H9 (cell line): ENCODE results near the gene R3HDM2. TPM values are rescaled to one million over a fixed set of nuclear protein-coding genes. Genes with fewer than 3 reads are reported as not detected.

ENCODE experiments used
- DNase-seq: peaks from one replicate; pipeline ENCODE4 v3.0.0-alpha.2; 2017
- H2AFZ ChIP-seq: one replicate; pipeline ENCODE4 v1.6.1; 2013; ENCODE audit warnings: mild to moderate bottlenecking, low read length, control low read depth, moderate library complexity
- H2AK5ac ChIP-seq: 2 replicates; pipeline ENCODE4 v1.6.1; 2013; ENCODE audit warnings: low read length, control low read depth, mixed read lengths; ENCODE audit not compliant: insufficient read length
- H2BK120ac ChIP-seq: one replicate; pipeline ENCODE4 v1.6.1; 2013; ENCODE audit warnings: low read depth, mild to moderate bottlenecking, low read length, control low read depth, inconsistent platforms; ENCODE audit not compliant: poor library complexity, severe bottlenecking
- H2BK12ac ChIP-seq: 2 replicates; pipeline ENCODE4 v1.6.1; 2013; ENCODE audit warnings: low read length, control low read depth, mixed read lengths, low read depth; ENCODE audit not compliant: insufficient read length
- H2BK15ac ChIP-seq: 2 replicates; pipeline ENCODE4 v1.6.1; 2013; ENCODE audit warnings: low read depth, low read length, control low read depth
- H2BK20ac ChIP-seq: one replicate; pipeline ENCODE4 v1.6.1; 2013; ENCODE audit warnings: low read depth, mild to moderate bottlenecking, low read length, control low read depth, inconsistent platforms; ENCODE audit not compliant: poor library complexity, severe bottlenecking
- H2BK5ac ChIP-seq: 2 replicates; pipeline ENCODE4 v1.6.1; 2013; ENCODE audit warnings: low read length, control low read depth, mixed read lengths; ENCODE audit not compliant: insufficient read length
- H3K14ac ChIP-seq: 2 replicates; pipeline ENCODE4 v1.6.1; 2013; ENCODE audit warnings: low read length, control low read depth; ENCODE audit not compliant: insufficient read depth
- H3K18ac ChIP-seq: 2 replicates; pipeline ENCODE4 v1.6.1; 2013; ENCODE audit warnings: low read depth, mild to moderate bottlenecking, mixed read lengths, low read length, control low read depth; ENCODE audit not compliant: insufficient read length
- H3K23ac ChIP-seq: 2 replicates; pipeline ENCODE4 v1.6.1; 2013; ENCODE audit warnings: low read length, control low read depth, mixed read lengths, low read depth; ENCODE audit not compliant: insufficient read length
- H3K23me2 ChIP-seq: 2 replicates; pipeline ENCODE4 v1.6.1; 2013; ENCODE audit warnings: low read depth, mild to moderate bottlenecking, mixed read lengths, low read length, control low read depth; ENCODE audit not compliant: insufficient read length, poor library complexity, severe bottlenecking
- H3K27ac ChIP-seq: 2 replicates; pipeline ENCODE4 v1.5.1; 2013; ENCODE audit warnings: low read length, control low read depth, mixed read lengths, low read depth; ENCODE audit not compliant: insufficient read length
- H3K27me3 ChIP-seq: 2 replicates; pipeline ENCODE4 v1.6.1; 2013; ENCODE audit warnings: low read length, control low read depth, inconsistent platforms; ENCODE audit not compliant: insufficient read depth
- H3K4ac ChIP-seq: 2 replicates; pipeline ENCODE4 v1.6.1; 2013; ENCODE audit warnings: low read depth, mild to moderate bottlenecking, control low read depth, inconsistent platforms, low read length, moderate library complexity
- H3K4me1 ChIP-seq: 2 replicates; pipeline ENCODE4 v1.6.1; 2013; ENCODE audit warnings: low read length, control low read depth, inconsistent platforms; ENCODE audit not compliant: insufficient read depth
- H3K4me2 ChIP-seq: 2 replicates; pipeline ENCODE4 v1.6.1; 2013; ENCODE audit warnings: low read length, control low read depth, mixed read lengths; ENCODE audit not compliant: insufficient read length, insufficient read depth
- H3K56ac ChIP-seq: 2 replicates; pipeline ENCODE4 v1.6.1; 2013; ENCODE audit warnings: low read depth, mild to moderate bottlenecking, mixed read lengths, low read length, control low read depth; ENCODE audit not compliant: insufficient read length
- H3K79me1 ChIP-seq: 2 replicates; pipeline ENCODE4 v1.6.1; 2013; ENCODE audit warnings: low read depth, mild to moderate bottlenecking, moderate library complexity, low read length, control low read depth, inconsistent platforms; ENCODE audit not compliant: insufficient read depth, poor library complexity, severe bottlenecking
- H3K79me2 ChIP-seq: 2 replicates; pipeline ENCODE4 v1.6.1; 2013; ENCODE audit warnings: low read length, control low read depth, inconsistent platforms; ENCODE audit not compliant: insufficient read depth
- H3K9ac ChIP-seq: 2 replicates; pipeline ENCODE4 v1.6.1; 2013; ENCODE audit warnings: low read length, control low read depth, mixed read lengths; ENCODE audit not compliant: insufficient read length; ENCODE audit errors: extremely low read depth
- H3K9me3 ChIP-seq: one replicate; pipeline ENCODE4 v1.6.1; 2013; ENCODE audit warnings: low read depth, low read length, inconsistent platforms; ENCODE audit not compliant: control insufficient read depth
- H3T11ph ChIP-seq: one replicate; pipeline ENCODE4 v1.6.1; 2013; ENCODE audit warnings: mild to moderate bottlenecking, low read length, control low read depth, inconsistent platforms
- H4K20me1 ChIP-seq: one replicate; pipeline ENCODE4 v1.6.1; 2013; ENCODE audit not compliant: control insufficient read depth, insufficient read length, insufficient read depth
- H4K5ac ChIP-seq: 2 replicates; pipeline ENCODE4 v1.6.1; 2013; ENCODE audit warnings: low read depth, mild to moderate bottlenecking, mixed read lengths, low read length, control low read depth; ENCODE audit not compliant: insufficient read length
- H4K8ac ChIP-seq: replicated peaks from 2 replicates; pipeline ENCODE4 v1.6.1; 2013; ENCODE audit warnings: low read length, control low read depth, mixed read lengths, low read depth; ENCODE audit not compliant: insufficient read length
- H4K91ac ChIP-seq: 2 replicates; pipeline ENCODE4 v1.6.1; 2013; ENCODE audit warnings: low read depth, mild to moderate bottlenecking, moderate library complexity, mixed read lengths, low read length, control low read depth; ENCODE audit not compliant: insufficient read length
- H3K27ac Mint-ChIP-seq, 3 experiments: 2 replicates in 2 of 3; 3 replicates in 1 of 3; pipeline ENCODE4 v1.8.0; 2020 to 2021; ENCODE audit warnings: mixed read lengths in 3 of 3, mild to moderate bottlenecking in 1 of 3, moderate library complexity in 1 of 3
- H3K27me3 Mint-ChIP-seq: 2 replicates; pipeline ENCODE4 v1.8.0; 2021; ENCODE audit warnings: low read depth, mild to moderate bottlenecking, moderate library complexity, mixed read lengths
- H3K36me3 Mint-ChIP-seq, 3 experiments: 2 replicates in 2 of 3; 3 replicates in 1 of 3; pipeline ENCODE4 v1.8.0; 2020 to 2021; ENCODE audit warnings: low read depth in 3 of 3, mixed read lengths in 3 of 3; ENCODE audit not compliant: insufficient read depth in 1 of 3
- H3K4me1 Mint-ChIP-seq, 2 experiments: 2 replicates each; pipeline ENCODE4 v1.8.0; 2020; ENCODE audit warnings: mixed read lengths in 2 of 2
- H3K4me3 Mint-ChIP-seq, 2 experiments: 2 replicates in 1 of 2; 3 replicates in 1 of 2; pipeline ENCODE4 v1.8.0; 2020 to 2021; ENCODE audit warnings: mild to moderate bottlenecking in 2 of 2, mixed read lengths in 2 of 2, moderate library complexity in 1 of 2
- H3K9me3 Mint-ChIP-seq, 2 experiments: 2 replicates in 1 of 2; 3 replicates in 1 of 2; pipeline ENCODE4 v1.8.0; 2020; ENCODE audit warnings: mild to moderate bottlenecking in 2 of 2, mixed read lengths in 2 of 2, moderate library complexity in 1 of 2
- CTCF ChIP-seq: fragments of 200-600 bp; sonication (generic); conservative IDR thresholded peaks from 3 replicates; pipeline ENCODE4 v1.8.0; 2021; ENCODE audit warnings: antibody characterized with exemption, mild to moderate bottlenecking
- WGBS: extraction: QIAGEN DNeasy Blood & Tissue Kit; methylation state at CpG from one replicate; pipeline ENCODE4 v1.1.7; 2013; ENCODE audit warnings: missing lambda C conversion rate, low lambda C conversion rate, mixed read lengths; ENCODE audit not compliant: insufficient read length; ENCODE audit errors: extremely low coverage; 5-methylcytosine and 5-hydroxymethylcytosine counted together
- total RNA-seq: library from RNA; stranded (reverse); gene quantifications from 2 replicates; pipeline ENCODE4 v1.2.1, GENCODE V29; 2021

Gene R3HDM2
- total RNA-seq, 1 experiment from 2014 or later, result 43.9 TPM

- H3K4ac ChIP-seq, result no peak overlapping the region
- H3K18ac ChIP-seq, result no peak overlapping the region
- H3K9me3 Mint-ChIP-seq, result no peaks in the 10 kb centered on the region
- no peaks in the 10 kb centered on the region for H3K9me3 ChIP-seq
- no CpG with 5 or more reads among the region's 22 CpGs for WGBS
- no peaks in the 10 kb centered on the region for H4K20me1 ChIP-seq
- H3K23ac ChIP-seq, result no peak overlapping the region
- no peak overlapping the region for H3K4me2 ChIP-seq
- no peak overlapping the region for H3K4me3 Mint-ChIP-seq
- H4K5ac ChIP-seq, result no peak overlapping the region
- H3K27ac Mint-ChIP-seq, result peak overlapping the region in 2 of 3 experiments; percentile 15 to 85; a peak in 2 of 7 replicates
- no peak overlapping the region for H3T11ph ChIP-seq
- no peaks in the 10 kb centered on the region for H3K79me2 ChIP-seq
- H3K79me1 ChIP-seq, result no peaks in the 10 kb centered on the region
- no peak overlapping the region for H2BK12ac ChIP-seq
- H2BK15ac ChIP-seq, result no peak overlapping the region
- H3K27me3 Mint-ChIP-seq, result peaks cover 5% of the 10 kb centered on the region
- H3K56ac ChIP-seq, result no peak overlapping the region
- H4K91ac ChIP-seq, result no peak overlapping the region
- peaks cover 8% of the 10 kb centered on the region in 2 experiments for H3K4me1 Mint-ChIP-seq
- no peaks in the 10 kb centered on the region for H3K23me2 ChIP-seq
- H4K8ac ChIP-seq, result no peak overlapping the region
- TF ChIP-seq CTCF, result no peak
- H2AFZ ChIP-seq, result no peak overlapping the region
- peaks cover 4% of the 10 kb centered on the region for H3K4me1 ChIP-seq
- H3K14ac ChIP-seq, result no peak overlapping the region
- H3K9ac ChIP-seq, result no peak overlapping the region
- no peak overlapping the region for H2BK5ac ChIP-seq
- no peak overlapping the region for H3K27ac ChIP-seq
- H3K36me3 Mint-ChIP-seq, result peaks cover 43 to 74% (median 73%) of the 10 kb centered on the region in 3 experiments
- no peak for DNase-seq
- H2BK20ac ChIP-seq, result no peak overlapping the region
- no peak overlapping the region for H2AK5ac ChIP-seq
- no peak overlapping the region for H2BK120ac ChIP-seq
- no peaks in the 10 kb centered on the region for H3K27me3 ChIP-seq
Measured at GRCh38 chr12:57208631-57209282, 222.1 kb downstream of the R3HDM2 start.
